ENCODE data around the gene NBEA. TPM values are rescaled to one million over a fixed set of nuclear protein-coding genes. Genes with fewer than 3 reads are reported as not detected.

NBEA gene
- total RNA-seq, 2 donors from 2014 or later: 7.7 to 10.2 TPM

GRCh38 chr13:35704331-35704730, 762.3 kb downstream of the NBEA start:
- H3K4me3 ChIP-seq: no peak overlapping the region
- H3K9me3 ChIP-seq: no peaks in the 10 kb centered on the region
- no peaks in the 10 kb centered on the region for H3K27me3 ChIP-seq (replicated peaks; ENCODE audit: insufficient read depth)
- no peak for TF ChIP-seq CTCF (IDR thresholded peaks at IDR 0.05)
- DNase-seq (ENCODE audit: low spot score) (no peak), ATAC-seq (ENCODE audit: insufficient number of reproducible peaks, low FRiP score, low read depth) (no peak)
- H3K36me3 ChIP-seq: no peaks in the 10 kb centered on the region
- peaks cover 0 to 3% of the 10 kb centered on the region in 2 donors for H3K4me1 ChIP-seq (ENCODE audit: control insufficient read depth in 1 of 2, low read depth in 2 of 2)
- no peak overlapping the region for H3K27ac ChIP-seq

DNA sequence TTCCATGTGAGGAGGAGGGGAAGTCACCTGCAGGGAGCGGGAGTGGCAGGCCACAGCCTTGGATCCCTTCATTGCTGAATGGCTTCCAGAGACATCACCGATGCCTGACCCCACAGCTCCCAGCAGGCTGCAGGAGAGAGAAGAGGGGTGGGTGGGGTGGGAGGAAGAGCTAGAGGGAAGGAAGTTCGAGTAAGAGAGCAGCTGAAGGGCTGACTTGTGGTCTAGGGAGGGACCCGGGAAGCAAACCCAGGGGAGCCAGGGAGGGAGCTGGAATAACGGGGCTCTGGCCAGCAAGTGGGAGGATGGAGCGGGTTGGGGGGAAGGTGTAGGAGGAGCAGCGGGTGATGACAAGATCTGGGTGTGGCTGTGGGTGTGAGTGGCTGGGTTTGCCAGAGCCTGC, 764.2 kb downstream of the NBEA start:
- Histone ChIP-seq H3K36me3 (no peaks in the 10 kb centered on the region), H3K27me3 (replicated peaks; ENCODE audit: insufficient read depth) (no peaks in the 10 kb centered on the region), H3K9me3 (no peaks in the 10 kb centered on the region), H3K4me3 (no peak overlapping the region), H3K27ac (no peak overlapping the region), H3K4me1 (ENCODE audit: control insufficient read depth in 1 of 2, low read depth in 2 of 2) (no peaks in the 10 kb centered on the region)
- ATAC-seq (ENCODE audit: insufficient number of reproducible peaks, low FRiP score, low read depth) (no peak), DNase-seq (ENCODE audit: low spot score) (no peak)
- TF ChIP-seq CTCF (IDR thresholded peaks at IDR 0.05): no peak

DNA sequence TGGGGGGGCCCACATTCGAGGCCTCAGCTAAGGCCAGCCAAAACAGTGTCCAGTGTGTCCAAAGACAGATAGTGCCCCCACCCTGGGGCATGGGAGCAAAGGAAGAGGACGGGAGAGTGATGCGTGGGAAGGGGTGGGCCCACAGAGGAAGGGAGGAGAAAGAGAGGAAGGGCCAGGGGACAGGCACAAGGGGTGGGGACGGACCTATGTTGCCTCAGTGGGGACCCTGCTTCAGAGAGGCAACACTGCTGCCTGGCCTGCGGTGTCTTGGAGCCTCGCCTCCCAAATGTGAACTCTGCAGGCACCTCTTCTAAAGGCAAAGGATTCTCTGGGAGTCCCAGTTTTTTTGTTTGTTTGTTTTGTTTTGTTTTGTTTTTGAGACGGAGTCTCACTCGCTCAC, 764.7 kb downstream of the NBEA start:
- no peaks in the 10 kb centered on the region for H3K4me1 ChIP-seq (ENCODE audit: control insufficient read depth in 1 of 2, low read depth in 2 of 2)
- H3K27ac ChIP-seq: no peak overlapping the region
- no peaks in the 10 kb centered on the region for H3K9me3 ChIP-seq
- TF ChIP-seq CTCF (IDR thresholded peaks at IDR 0.05): no peak
- no peak for ATAC-seq (ENCODE audit: insufficient number of reproducible peaks, low FRiP score, low read depth)
- no peaks in the 10 kb centered on the region for H3K36me3 ChIP-seq
- no peaks in the 10 kb centered on the region for H3K27me3 ChIP-seq (replicated peaks; ENCODE audit: insufficient read depth)
- H3K4me3 ChIP-seq: no peak overlapping the region
- no peak for DNase-seq (ENCODE audit: low spot score)

DNA sequence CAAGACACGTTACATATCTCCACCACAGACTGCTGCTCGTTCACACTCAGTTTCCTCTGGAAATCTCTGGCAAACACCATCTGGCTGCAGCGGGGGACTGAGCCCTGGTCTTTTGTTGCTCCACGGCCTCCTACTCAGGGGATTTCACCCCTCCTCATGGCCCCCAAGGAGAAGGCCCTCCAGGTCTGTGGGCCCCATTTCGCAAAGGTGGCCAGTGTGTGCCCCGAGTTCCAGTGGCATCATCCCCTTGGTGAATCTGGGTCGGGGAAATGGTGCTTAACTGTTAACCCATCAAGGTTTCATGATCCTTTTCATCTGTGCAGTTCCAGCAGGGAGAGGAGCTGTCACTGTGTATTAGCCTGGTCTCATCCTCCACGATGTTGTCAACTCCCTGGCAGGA, 769.8 kb downstream of the NBEA start:
- Histone ChIP-seq H3K27ac (no peak overlapping the region), H3K4me3 (no peak overlapping the region), H3K36me3 (no peaks in the 10 kb centered on the region), H3K4me1 (ENCODE audit: control insufficient read depth in 1 of 2, low read depth in 2 of 2) (no peaks in the 10 kb centered on the region), H3K27me3 (replicated peaks; ENCODE audit: insufficient read depth) (no peaks in the 10 kb centered on the region), H3K9me3 (no peaks in the 10 kb centered on the region)
- ATAC-seq (ENCODE audit: insufficient number of reproducible peaks, low FRiP score, low read depth) (no peak), DNase-seq (ENCODE audit: low spot score) (no peak)
- no peak for TF ChIP-seq CTCF (IDR thresholded peaks at IDR 0.05)

DNA sequence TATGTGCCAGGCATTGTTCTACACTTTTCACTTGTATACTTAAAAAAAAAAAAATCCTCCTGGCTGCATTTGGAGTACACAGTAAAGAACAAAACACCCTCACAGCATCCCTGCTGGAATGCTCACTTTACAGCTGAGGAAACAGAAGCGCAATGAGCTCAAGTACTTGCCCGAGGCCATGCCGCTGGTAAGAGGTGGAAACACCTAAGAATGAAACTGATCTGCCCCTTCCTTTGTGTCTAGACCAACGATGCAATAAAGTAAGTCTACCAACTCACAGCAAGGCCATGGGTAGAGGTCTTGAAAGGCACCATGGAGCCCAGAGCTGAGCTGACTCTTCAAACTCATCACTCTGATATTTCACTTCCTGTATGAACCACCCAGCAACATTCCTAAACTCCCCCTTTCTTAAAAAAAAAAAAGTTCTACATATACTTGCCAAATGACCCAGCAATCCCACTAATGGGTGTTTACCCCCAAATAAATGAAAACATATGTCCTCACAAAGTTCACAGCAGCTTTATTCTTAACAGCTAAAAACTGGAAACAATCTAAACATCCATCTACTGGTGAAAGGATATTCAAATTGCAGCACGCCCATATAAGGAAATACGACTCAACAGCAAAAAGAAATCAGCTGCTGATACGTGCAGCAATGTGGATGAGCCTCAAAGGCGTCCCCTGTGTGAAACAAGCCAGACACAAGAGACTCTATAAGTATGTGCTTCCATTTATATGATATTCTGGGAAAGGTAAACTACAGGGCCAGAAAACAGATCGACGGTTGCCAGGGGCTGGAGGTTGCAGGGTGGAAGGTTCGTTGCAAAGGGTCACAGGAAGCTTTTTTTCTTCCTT, 771.1 kb downstream of the NBEA start:
- TF ChIP-seq CTCF (IDR thresholded peaks at IDR 0.05): no peak
- Histone ChIP-seq H3K27me3 (replicated peaks; ENCODE audit: insufficient read depth) (no peaks in the 10 kb centered on the region), H3K4me3 (no peak overlapping the region), H3K36me3 (no peaks in the 10 kb centered on the region), H3K9me3 (no peaks in the 10 kb centered on the region), H3K4me1 (ENCODE audit: control insufficient read depth in 1 of 2, low read depth in 2 of 2) (no peaks in the 10 kb centered on the region), H3K27ac (no peak overlapping the region)
- ATAC-seq (ENCODE audit: insufficient number of reproducible peaks, low FRiP score, low read depth) (no peak), DNase-seq (ENCODE audit: low spot score) (no peak)

All from thoracic aorta (tissue), 2 donors.